Natural killer cell (primary cell): ENCODE data around the gene RCAN3. TPM values are rescaled to one million over a fixed set of nuclear protein-coding genes. Genes with fewer than 3 reads are reported as not detected.

Source experiments
- ATAC-seq, 3 donors: fragments of 150-1000 bp in 2 of 3; fragments of 200-7000 bp in 1 of 3; cut with Tn5 transposase; 1 replicate in 1 of 3; 2 replicates in 2 of 3; pipeline ENCODE4 v1.10.0; 2021; ENCODE audit warnings: mild to moderate bottlenecking in 2 of 3, moderate library complexity in 2 of 3
- DNase-seq, 2 donors: peaks; one replicate each; pipeline versions ENCODE4 v3.0.0 to v3.0.0-alpha.2; 2013 to 2021; ENCODE audit warnings: mixed read lengths in 1 of 2
- H3K27ac ChIP-seq: one replicate; pipeline ENCODE4 v1.5.1; 2013; ENCODE audit warnings: mild to moderate bottlenecking, low read length
- H3K27me3 ChIP-seq: one replicate; pipeline ENCODE4 v1.6.1; 2013; ENCODE audit warnings: low read length; ENCODE audit not compliant: control insufficient read depth, insufficient read depth
- H3K36me3 ChIP-seq: one replicate; pipeline ENCODE4 v1.6.1; 2013; ENCODE audit warnings: low read length; ENCODE audit not compliant: control insufficient read depth, insufficient read depth
- H3K4me1 ChIP-seq: one replicate; pipeline ENCODE4 v1.6.1; 2013; ENCODE audit warnings: low read length; ENCODE audit not compliant: control insufficient read depth, insufficient read depth
- H3K4me3 ChIP-seq: one replicate; pipeline ENCODE4 v1.5.1; 2013; ENCODE audit warnings: low read length
- H3K9me3 ChIP-seq: one replicate; pipeline ENCODE4 v1.6.1; 2013; ENCODE audit warnings: low read length; ENCODE audit not compliant: control insufficient read depth, insufficient read depth
- H3K27ac Mint-ChIP-seq, 2 donors: one replicate each; pipeline ENCODE4 v1.8.0; 2022; ENCODE audit warnings: mild to moderate bottlenecking in 2 of 2, mixed read lengths in 2 of 2, moderate library complexity in 1 of 2
- H3K27me3 Mint-ChIP-seq, 2 donors: one replicate each; pipeline ENCODE4 v1.8.0; 2022; ENCODE audit warnings: low read depth in 2 of 2, mixed read lengths in 2 of 2
- H3K36me3 Mint-ChIP-seq: one replicate; pipeline ENCODE4 v1.8.0; 2022; ENCODE audit warnings: mixed read lengths
- H3K4me1 Mint-ChIP-seq, 2 donors: one replicate each; pipeline ENCODE4 v1.8.0; 2022; ENCODE audit warnings: mixed read lengths in 2 of 2
- H3K4me3 Mint-ChIP-seq: one replicate; pipeline ENCODE4 v1.8.0; 2022; ENCODE audit warnings: mild to moderate bottlenecking, moderate library complexity, mixed read lengths
- H3K9me3 Mint-ChIP-seq, 2 donors: one replicate each; pipeline ENCODE4 v1.8.0; 2022; ENCODE audit warnings: mixed read lengths in 2 of 2
- WGBS: methylation state at CpG from one replicate; pipeline ENCODE4 v1.1.7; 2013; ENCODE audit warnings: missing lambda C conversion rate; ENCODE audit not compliant: insufficient coverage; 5-methylcytosine and 5-hydroxymethylcytosine counted together
- intact Hi-C: fragments of 100-400 bp; cut with micrococcal nuclease; formaldehyde crosslinking; loops from one replicate; pipeline ENCODE4 v1.14.2; 2022
- total RNA-seq, 4 donors: library from RNA; stranded (reverse); fragments of 120-200 nt in 1 of 4; gene quantifications; one replicate each; pipeline versions ENCODE4 v1.2.3 to v1.2.4, GENCODE V29; 2013 to 2022
- TF ChIP-seq, protein P1 (sequence below): fragments of 200-600 bp; IDR thresholded peaks from one replicate; pipeline ENCODE4 v1.8.0; 2022; ENCODE audit warnings: antibody characterized with exemption

The RCAN3 gene
- total RNA-seq, 3 donors from 2014 or later (not counting 1 experiment from before 2014, with no cell fraction given): 4.5 to 8.1 (median 7.9) TPM

DNA sequence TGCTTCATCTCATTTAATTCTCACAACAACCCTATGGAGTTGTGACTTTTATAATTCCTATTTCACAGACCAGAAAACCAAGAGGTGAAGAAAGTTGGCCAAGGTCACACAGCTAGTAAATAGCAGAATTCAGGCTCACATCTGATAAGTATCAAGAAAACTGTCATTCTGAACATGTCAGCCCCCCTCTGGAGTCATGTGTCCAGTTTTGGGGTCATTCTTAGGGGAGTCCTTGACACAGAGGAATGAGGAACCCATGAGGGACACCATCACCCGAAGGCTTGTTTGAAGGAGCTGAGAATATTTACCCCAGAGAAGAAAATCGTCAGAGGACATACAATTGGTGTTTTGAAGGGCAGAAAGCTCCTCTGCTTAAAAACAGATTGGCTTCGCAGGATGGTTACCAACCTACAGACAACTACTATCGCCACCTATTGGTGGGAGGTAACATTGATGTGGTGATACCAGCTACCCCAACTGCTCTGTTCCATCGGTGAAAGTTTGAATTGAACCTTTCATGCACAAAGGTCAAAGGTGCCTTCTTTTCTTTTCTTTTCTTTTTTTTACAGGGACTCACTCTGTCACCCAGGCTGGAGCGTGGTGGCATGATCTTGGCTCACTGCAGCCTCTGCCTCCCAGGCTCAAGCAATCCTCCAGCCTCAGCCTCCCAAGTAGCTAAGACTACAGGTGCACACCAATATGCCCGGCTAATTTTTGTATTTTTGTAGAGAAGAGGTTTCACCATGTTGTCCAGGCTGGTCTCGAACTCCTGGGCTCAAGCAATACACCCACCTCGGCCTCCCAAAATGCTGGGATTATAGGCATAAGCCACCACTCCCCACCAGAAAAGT lies 84.6 kb downstream of the RCAN3 start:
- Histone ChIP-seq H3K27me3 (no peaks in the 10 kb centered on the region), H3K4me3 (no peak overlapping the region), H3K4me1 (peaks cover 15% of the 10 kb centered on the region), H3K9me3 (no peaks in the 10 kb centered on the region), H3K36me3 (no peaks in the 10 kb centered on the region), H3K27ac (no peak overlapping the region)
- H3K9me3 Mint-ChIP-seq: no peaks in the 10 kb centered on the region
- H3K36me3 Mint-ChIP-seq: no peaks in the 10 kb centered on the region
- H3K27ac Mint-ChIP-seq: no peak overlapping the region
- intact Hi-C loops: loop anchor here (1.0 to 10.0 kb wide), 3 partner anchors 102 to 388 kb away; partner anchors contain the start of gene NIPAL3
- TF ChIP-seq, protein P1, sequence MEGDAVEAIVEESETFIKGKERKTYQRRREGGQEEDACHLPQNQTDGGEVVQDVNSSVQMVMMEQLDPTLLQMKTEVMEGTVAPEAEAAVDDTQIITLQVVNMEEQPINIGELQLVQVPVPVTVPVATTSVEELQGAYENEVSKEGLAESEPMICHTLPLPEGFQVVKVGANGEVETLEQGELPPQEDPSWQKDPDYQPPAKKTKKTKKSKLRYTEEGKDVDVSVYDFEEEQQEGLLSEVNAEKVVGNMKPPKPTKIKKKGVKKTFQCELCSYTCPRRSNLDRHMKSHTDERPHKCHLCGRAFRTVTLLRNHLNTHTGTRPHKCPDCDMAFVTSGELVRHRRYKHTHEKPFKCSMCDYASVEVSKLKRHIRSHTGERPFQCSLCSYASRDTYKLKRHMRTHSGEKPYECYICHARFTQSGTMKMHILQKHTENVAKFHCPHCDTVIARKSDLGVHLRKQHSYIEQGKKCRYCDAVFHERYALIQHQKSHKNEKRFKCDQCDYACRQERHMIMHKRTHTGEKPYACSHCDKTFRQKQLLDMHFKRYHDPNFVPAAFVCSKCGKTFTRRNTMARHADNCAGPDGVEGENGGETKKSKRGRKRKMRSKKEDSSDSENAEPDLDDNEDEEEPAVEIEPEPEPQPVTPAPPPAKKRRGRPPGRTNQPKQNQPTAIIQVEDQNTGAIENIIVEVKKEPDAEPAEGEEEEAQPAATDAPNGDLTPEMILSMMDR: peak; percentile 78
- WGBS: 32% methylated on average over 7 of the region's 9 CpGs
- peak in 1 of 2 donors; percentile 89 for DNase-seq
- peak; percentile 87 to 99 (median 96) for ATAC-seq
- no peak overlapping the region for H3K4me3 Mint-ChIP-seq
- H3K4me1 Mint-ChIP-seq: peaks cover 0 to 5% of the 10 kb centered on the region in 2 donors
- H3K27me3 Mint-ChIP-seq: peaks cover 8 to 12% of the 10 kb centered on the region in 2 donors

- Histone ChIP-seq H3K9me3 (no peaks in the 10 kb centered on the region), H3K36me3 (no peaks in the 10 kb centered on the region), H3K27ac (no peak overlapping the region), H3K4me1 (peaks cover 15% of the 10 kb centered on the region), H3K27me3 (no peaks in the 10 kb centered on the region), H3K4me3 (no peak overlapping the region)
- intact Hi-C loops: loop anchor here (10.0 kb wide), 1 partner anchor 104 kb away; no protein-coding TSS in a partner anchor
- no peak for DNase-seq
- peaks cover 0 to 5% of the 10 kb centered on the region in 2 donors for H3K4me1 Mint-ChIP-seq
- H3K36me3 Mint-ChIP-seq: no peaks in the 10 kb centered on the region
- H3K4me3 Mint-ChIP-seq: no peak overlapping the region
- no peaks in the 10 kb centered on the region for H3K9me3 Mint-ChIP-seq
- H3K27me3 Mint-ChIP-seq: peaks cover 8 to 12% of the 10 kb centered on the region in 2 donors
- ATAC-seq: no peak
- WGBS: 87% methylated on average over 5 of the region's 5 CpGs
- no peak overlapping the region for H3K27ac Mint-ChIP-seq
- TF ChIP-seq, protein P1: no peak
Observed at GRCh38 chr1:24588573-24588972, 85.9 kb downstream of the RCAN3 start.

- no peak overlapping the region for H3K27ac Mint-ChIP-seq
- H3K4me1 ChIP-seq: peaks cover 9% of the 10 kb centered on the region
- intact Hi-C loops: loop anchor here (10.0 kb wide), 1 partner anchor 104 kb away; no protein-coding TSS in a partner anchor
- no peak overlapping the region for H3K4me3 Mint-ChIP-seq
- no peaks in the 10 kb centered on the region for H3K36me3 Mint-ChIP-seq
- no peaks in the 10 kb centered on the region for H3K9me3 Mint-ChIP-seq
- TF ChIP-seq, protein P1: no peak
- no peaks in the 10 kb centered on the region for H3K27me3 ChIP-seq
- no peak for DNase-seq
- peaks cover 8 to 12% of the 10 kb centered on the region in 2 donors for H3K27me3 Mint-ChIP-seq
- H3K27ac ChIP-seq: no peak overlapping the region
- H3K9me3 ChIP-seq: no peaks in the 10 kb centered on the region
- no peaks in the 10 kb centered on the region for H3K36me3 ChIP-seq
- ATAC-seq: no peak
- 81% methylated on average over 3 of the region's 3 CpGs for WGBS
- H3K4me3 ChIP-seq: no peak overlapping the region
- H3K4me1 Mint-ChIP-seq: peaks cover 0 to 5% of the 10 kb centered on the region in 2 donors
Observed at GRCh38 chr1:24589200-24589599, 86.6 kb downstream of the RCAN3 start.

Other genes starting within 250 kb of the RCAN3 start
- not detected for gene GRHL3, start 183.5 kb upstream of the RCAN3 start, total RNA-seq
- gene STPG1, start 89.1 kb upstream of the RCAN3 start, total RNA-seq: 1 to 10 TPM in 2 of 3 donors, under 1 TPM in 1; 0.87 to 1.7 (median 1.1) TPM
- gene NIPAL3, start 87.0 kb upstream of the RCAN3 start, total RNA-seq: 10 to 100 TPM; 16.6 to 31.9 (median 29.4) TPM
- not detected for gene NCMAP, start 53.3 kb downstream of the RCAN3 start, total RNA-seq
- 100 to 1,000 TPM; 291 to 314 (median 302) TPM for gene SRRM1, start 140.5 kb downstream of the RCAN3 start, total RNA-seq
- gene CLIC4, start 242.6 kb downstream of the RCAN3 start, total RNA-seq: 10 to 100 TPM in 1 of 3 donors, 1 to 10 TPM in 2; 3.8 to 11.5 (median 5.0) TPM